H1 (cell line): Measurements from ENCODE around the gene SNX21. TPM values are rescaled to one million over a fixed set of nuclear protein-coding genes. Genes with fewer than 3 reads are reported as not detected.
"Not testable (repeated sequence)": the region's sequence is repeated elsewhere in the genome, so short reads cannot be mapped to it uniquely, and the experiment has no call there.

ENCODE experiments used
- CTCF ChIA-PET: fragments of 300-600 bp; sonication (Branson Sonifier 250); formaldehyde crosslinking; loops from one replicate; lab custom pipeline; 2021; ENCODE audit not compliant: partially characterized antibody; lab: Charles Lee
- POLR2A ChIA-PET: fragments of 300-600 bp; sonication (Branson Sonifier 250); formaldehyde crosslinking; loops from one replicate; lab custom pipeline; 2021; ENCODE audit warnings: inconsistent platforms; ENCODE audit not compliant: partially characterized antibody; lab: Charles Lee
- DNase-seq, 2 experiments: peaks; one replicate each; pipeline versions ENCODE4 v3.0.0 to v3.0.0-alpha.2; 2010 to 2022; ENCODE audit warnings: low spot score in 2 of 2, low read depth in 1 of 2, mixed read lengths in 1 of 2
- FAIRE-seq: peaks from 2 replicates; lab custom pipeline; 2011; peaks lifted over from hg19 to GRCh38; lab: Jason Lieb, UNC
- H2AFZ ChIP-seq: 2 replicates; pipeline ENCODE4 v1.8.1; 2012; ENCODE audit warnings: low read length, inconsistent platforms
- H2AK5ac ChIP-seq: 2 replicates; pipeline ENCODE4 v1.6.1; 2013; ENCODE audit warnings: low read depth, low read length
- H2BK120ac ChIP-seq: replicated peaks from 2 replicates; pipeline ENCODE3; 2013; ENCODE audit warnings: low read depth, low read length, inconsistent platforms
- H2BK12ac ChIP-seq: 2 replicates; pipeline ENCODE4 v1.6.1; 2013; ENCODE audit warnings: low read depth, low read length
- H2BK15ac ChIP-seq: 2 replicates; pipeline ENCODE4 v1.6.1; 2013; ENCODE audit warnings: low read length
- H2BK20ac ChIP-seq: 2 replicates; pipeline ENCODE4 v1.6.1; 2013; ENCODE audit warnings: low read length
- H2BK5ac ChIP-seq: 2 replicates; pipeline ENCODE4 v1.6.1; 2013; ENCODE audit warnings: low read depth, low read length
- H3K14ac ChIP-seq: 2 replicates; pipeline ENCODE4 v1.6.1; 2013; ENCODE audit warnings: inconsistent platforms; ENCODE audit not compliant: insufficient read length
- H3K18ac ChIP-seq: 2 replicates; pipeline ENCODE4 v1.6.1; 2013; ENCODE audit warnings: low read length; ENCODE audit errors: extremely low read depth
- H3K23ac ChIP-seq: 2 replicates; pipeline ENCODE4 v1.6.1; 2013; ENCODE audit warnings: inconsistent platforms; ENCODE audit not compliant: insufficient read length
- H3K23me2 ChIP-seq: 2 replicates; pipeline ENCODE4 v1.6.1; 2013; ENCODE audit warnings: low read depth, low read length
- H3K27ac ChIP-seq: 2 replicates; pipeline ENCODE4 v1.6.1; 2011; ENCODE audit warnings: low read depth, low read length, inconsistent platforms
- H3K27me3 ChIP-seq, 4 experiments: replicated peaks in 1 of 4; 1 replicate in 1 of 4; 2 replicates in 3 of 4; pipeline versions ENCODE4 v1.6.1 to v1.8.1; 2011 to 2013; ENCODE audit warnings: low read length in 3 of 4, mild to moderate bottlenecking in 3 of 4, inconsistent platforms in 2 of 4, mixed read lengths in 2 of 4, moderate library complexity in 1 of 4; ENCODE audit not compliant: control insufficient read depth in 3 of 4, insufficient read depth in 3 of 4; ENCODE audit errors: extremely low read depth in 1 of 4
- H3K36me3 ChIP-seq, 4 experiments: 2 replicates each; pipeline versions ENCODE4 v1.6.1 to v1.8.1; 2011 to 2013; ENCODE audit warnings: mild to moderate bottlenecking in 4 of 4, low read length in 3 of 4, moderate library complexity in 2 of 4, control low read depth in 1 of 4, inconsistent platforms in 1 of 4; ENCODE audit not compliant: insufficient read depth in 4 of 4, control insufficient read depth in 2 of 4
- H3K4ac ChIP-seq: replicated peaks from 2 replicates; pipeline ENCODE3; 2013; ENCODE audit warnings: low read length, low read depth, mixed read lengths, inconsistent platforms; ENCODE audit not compliant: insufficient read length
- H3K4me1 ChIP-seq, 4 experiments: replicated peaks in 1 of 4; 1 replicate in 1 of 4; 2 replicates in 3 of 4; pipeline versions ENCODE4 v1.6.1 to v1.8.1; 2011 to 2013; ENCODE audit warnings: low read length in 3 of 4, inconsistent platforms in 2 of 4, mixed read lengths in 1 of 4; ENCODE audit not compliant: insufficient read depth in 4 of 4, control insufficient read depth in 3 of 4
- H3K4me2 ChIP-seq, 2 experiments: 2 replicates each; pipeline versions ENCODE4 v1.6.1 to v1.8.1; 2011 to 2013; ENCODE audit warnings: low read depth in 2 of 2, low read length in 2 of 2, control low read depth in 1 of 2, inconsistent platforms in 1 of 2, mild to moderate bottlenecking in 1 of 2; ENCODE audit not compliant: insufficient read depth in 1 of 2
- H3K4me3 ChIP-seq, 4 experiments: fragments of 200-600, 300-600 bp in 1 of 4; sonication (generic), shearing (Covaris generic), sonication (Bioruptor Twin) in 1 of 4; 2 replicates each; pipeline versions ENCODE4 v1.5.1 to v1.8.1; 2011 to 2016; ENCODE audit warnings: low read length in 4 of 4, low read depth in 3 of 4, control low read depth in 2 of 4, inconsistent platforms in 2 of 4, mild to moderate bottlenecking in 2 of 4, mixed read lengths in 1 of 4, moderate library complexity in 1 of 4; ENCODE audit not compliant: insufficient read depth in 2 of 4; ENCODE audit errors: extremely low read depth in 1 of 4
- H3K56ac ChIP-seq: replicated peaks from 2 replicates; pipeline ENCODE3; 2013; ENCODE audit warnings: low read depth, mild to moderate bottlenecking, mixed read lengths, low read length, inconsistent platforms; ENCODE audit not compliant: insufficient read length
- H3K79me1 ChIP-seq: 2 replicates; pipeline ENCODE4 v1.6.1; 2013; ENCODE audit warnings: low read depth, low read length, control low read depth
- H3K79me2 ChIP-seq, 2 experiments: 2 replicates each; pipeline versions ENCODE4 v1.6.1 to v1.8.1; 2012 to 2013; ENCODE audit warnings: low read length in 2 of 2, mild to moderate bottlenecking in 2 of 2, inconsistent platforms in 1 of 2; ENCODE audit not compliant: insufficient read depth in 2 of 2, control insufficient read depth in 1 of 2
- H3K9ac ChIP-seq, 4 experiments: replicated peaks in 1 of 4; 1 replicate in 1 of 4; 2 replicates in 3 of 4; pipeline versions ENCODE4 v1.6.1 to v1.8.1; 2011 to 2013; ENCODE audit warnings: low read depth in 3 of 4, low read length in 3 of 4, control low read depth in 2 of 4, mild to moderate bottlenecking in 2 of 4, moderate library complexity in 2 of 4, inconsistent platforms in 1 of 4; ENCODE audit errors: extremely low read depth in 1 of 4
- H3K9me3 ChIP-seq, 2 experiments: 2 replicates each; pipeline versions ENCODE4 v1.6.1 to v1.8.1; 2012 to 2013; ENCODE audit warnings: mild to moderate bottlenecking in 2 of 2, moderate library complexity in 2 of 2, control low read depth in 1 of 2, inconsistent platforms in 1 of 2, low read depth in 1 of 2, low read length in 1 of 2, mixed read lengths in 1 of 2; ENCODE audit not compliant: insufficient read depth in 2 of 2
- H4K20me1 ChIP-seq, 2 experiments: replicated peaks in 1 of 2; 2 replicates each; pipeline versions ENCODE3 to v1.8.1; 2011 to 2013; ENCODE audit warnings: inconsistent platforms in 2 of 2, low read length in 2 of 2, mild to moderate bottlenecking in 1 of 2; ENCODE audit not compliant: insufficient read depth in 2 of 2, control insufficient read depth in 1 of 2
- H4K5ac ChIP-seq: 2 replicates; pipeline ENCODE4 v1.6.1; 2013; ENCODE audit warnings: low read length, low read depth, mixed read lengths, inconsistent platforms; ENCODE audit not compliant: insufficient read length
- H4K8ac ChIP-seq: 2 replicates; pipeline ENCODE4 v1.8.0; 2013; ENCODE audit warnings: mild to moderate bottlenecking, moderate library complexity, low read length, inconsistent platforms; ENCODE audit not compliant: insufficient read depth; ENCODE audit errors: extremely low read depth
- H4K91ac ChIP-seq: replicated peaks from 2 replicates; pipeline ENCODE3; 2013; ENCODE audit warnings: low read length, mixed read lengths, inconsistent platforms; ENCODE audit not compliant: insufficient read length
- WGBS, 2 experiments: shearing (Covaris generic) in 1 of 2; methylation state at CpG; one replicate each; pipeline versions ENCODE4 v1.1.6 to v1.1.7; 2013 to 2015; ENCODE audit warnings: low lambda C conversion rate in 2 of 2, mixed read lengths in 2 of 2, inconsistent platforms in 1 of 2, low coverage in 1 of 2, missing lambda C conversion rate in 1 of 2; ENCODE audit not compliant: insufficient replicate concordance in 2 of 2, insufficient coverage in 1 of 2, insufficient read length in 1 of 2; ENCODE audit errors: extremely low coverage in 1 of 2, missing lambda C conversion rate in 1 of 2; 5-methylcytosine and 5-hydroxymethylcytosine counted together
- polyA plus RNA-seq, 7 experiments: library from polyadenylated mRNA; depleted of rRNA in 3 of 7; stranded (reverse) in 5 of 7; unstranded in 2 of 7; fragments of >200 nt in 5 of 7; fragments of 200-250 nt in 2 of 7; gene quantifications; 1 replicate in 5 of 7; 2 replicates in 1 of 7; 4 replicates in 1 of 7; pipeline versions ENCODE4 v1.2.1 to v1.2.3, GENCODE V29; 2011 to 2013; ENCODE audit warnings: missing spikeins in 2 of 7, mixed read lengths in 2 of 7
- total RNA-seq: library from RNA; stranded (reverse); fragmentation: NEBNext Ultra II Directional; extraction: Animal tissue kit (Norgen Biotek cat#: 25700); gene quantifications from 2 replicates; pipeline ENCODE4 v1.2.1, GENCODE V29; 2021

SNX21 gene
- total and polyA plus RNA-seq, 2 of the 8 experiments (the other 6 are each of a cell fraction or from before 2014, with no cell fraction given) = 15.8 to 16.8 TPM

- not testable (repeated sequence) for FAIRE-seq, H3K36me3 ChIP-seq, H3K18ac ChIP-seq, H3K14ac ChIP-seq, H3K9ac ChIP-seq, H3K4me3 ChIP-seq, H2AFZ ChIP-seq, H3K79me1 ChIP-seq, H2AK5ac ChIP-seq, H3K79me2 ChIP-seq, H4K5ac ChIP-seq, H2BK5ac ChIP-seq, H3K4me2 ChIP-seq, H3K23ac ChIP-seq, H3K56ac ChIP-seq, H3K27ac ChIP-seq, H3K27me3 ChIP-seq, H2BK120ac ChIP-seq, H2BK15ac ChIP-seq, H2BK12ac ChIP-seq, H3K9me3 ChIP-seq, H3K4me1 ChIP-seq, H4K20me1 ChIP-seq, H3K4ac ChIP-seq, H3K23me2 ChIP-seq, DNase-seq, H4K8ac ChIP-seq, H4K91ac ChIP-seq, H2BK20ac ChIP-seq
- POLR2A ChIA-PET = interaction anchor here (0.8 to 8.1 kb wide), 9 partner anchors 8 to 61 kb away, joined by 3 to 39 read pairs (median 4); partner anchors contain the start of genes ACOT8, NEURL2, UBE2C and ZSWIM1
- CTCF ChIA-PET = interaction anchor here (0.7 to 1.8 kb wide), 4 partner anchors 16 to 95 kb away, joined by 3 to 5 read pairs (median 4); no protein-coding TSS in a partner anchor
- WGBS, 2 experiments = 95% methylated on average over 10 of the region's 10 CpGs; no CpG with 5 or more reads in 1 of the 2 experiments
These were observed 40.5 kb downstream of the SNX21 start for GRCh38 chr20:45874104-45874481.
